ENCODE data around the gene CAMK1D.

DNA sequence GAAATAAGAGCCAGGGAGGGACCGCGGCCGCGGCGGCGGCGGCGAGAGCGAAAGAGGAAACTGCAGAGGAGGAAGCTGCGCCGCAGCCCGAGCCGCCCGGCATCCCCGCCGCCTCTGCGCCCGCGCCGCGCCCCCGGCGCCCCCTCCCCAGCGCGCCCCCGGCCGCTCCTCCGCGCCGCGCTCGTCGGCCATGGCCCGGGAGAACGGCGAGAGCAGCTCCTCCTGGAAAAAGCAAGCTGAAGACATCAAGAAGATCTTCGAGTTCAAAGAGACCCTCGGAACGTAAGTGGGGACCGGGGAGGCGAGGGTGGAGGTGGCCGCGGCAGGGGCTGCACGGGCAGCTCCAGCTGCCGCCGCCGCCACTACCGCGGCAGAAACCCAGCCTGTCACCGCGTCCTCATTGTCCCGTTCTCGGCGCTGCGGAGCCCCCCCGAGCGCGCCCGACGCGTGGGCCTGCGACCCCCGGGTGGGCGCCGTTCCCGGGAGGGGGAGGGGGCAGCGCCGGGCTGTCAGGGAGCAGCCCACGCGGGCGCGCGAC is 351 bp downstream of the CAMK1D start:
- TF ChIP-seq, protein P1, sequence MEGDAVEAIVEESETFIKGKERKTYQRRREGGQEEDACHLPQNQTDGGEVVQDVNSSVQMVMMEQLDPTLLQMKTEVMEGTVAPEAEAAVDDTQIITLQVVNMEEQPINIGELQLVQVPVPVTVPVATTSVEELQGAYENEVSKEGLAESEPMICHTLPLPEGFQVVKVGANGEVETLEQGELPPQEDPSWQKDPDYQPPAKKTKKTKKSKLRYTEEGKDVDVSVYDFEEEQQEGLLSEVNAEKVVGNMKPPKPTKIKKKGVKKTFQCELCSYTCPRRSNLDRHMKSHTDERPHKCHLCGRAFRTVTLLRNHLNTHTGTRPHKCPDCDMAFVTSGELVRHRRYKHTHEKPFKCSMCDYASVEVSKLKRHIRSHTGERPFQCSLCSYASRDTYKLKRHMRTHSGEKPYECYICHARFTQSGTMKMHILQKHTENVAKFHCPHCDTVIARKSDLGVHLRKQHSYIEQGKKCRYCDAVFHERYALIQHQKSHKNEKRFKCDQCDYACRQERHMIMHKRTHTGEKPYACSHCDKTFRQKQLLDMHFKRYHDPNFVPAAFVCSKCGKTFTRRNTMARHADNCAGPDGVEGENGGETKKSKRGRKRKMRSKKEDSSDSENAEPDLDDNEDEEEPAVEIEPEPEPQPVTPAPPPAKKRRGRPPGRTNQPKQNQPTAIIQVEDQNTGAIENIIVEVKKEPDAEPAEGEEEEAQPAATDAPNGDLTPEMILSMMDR (IDR thresholded peaks at IDR 0.05) = no peak
- TF ChIP-seq POLR2A (IDR thresholded peaks at IDR 0.05) = no peak
